ENCODE measurements around the gene RIOK2. TPM values are rescaled to one million over a fixed set of nuclear protein-coding genes. Genes with fewer than 3 reads are reported as not detected.

The RIOK2 gene
- total RNA-seq, 4 donors from 2014 or later: 7.4 to 19.5 (median 15.3) TPM

DNA sequence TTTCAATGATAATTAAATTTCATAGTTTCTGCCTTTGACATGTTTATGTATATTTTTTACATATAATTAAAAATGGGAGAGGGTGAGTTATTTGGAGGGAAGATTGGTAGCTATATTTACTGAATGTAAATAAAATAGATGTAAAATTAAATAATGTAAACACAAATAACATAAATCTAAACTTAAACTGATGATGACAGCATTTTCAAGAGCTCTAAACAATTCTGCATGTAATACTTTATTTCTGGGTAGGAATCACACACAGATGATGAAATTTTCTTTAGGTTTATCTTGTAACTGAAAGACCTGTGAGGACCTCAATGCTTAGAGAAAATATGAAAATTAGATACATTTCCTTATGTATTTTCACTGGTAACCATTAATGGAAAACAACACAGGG lies 42.2 kb upstream of the RIOK2 start:
- Histone ChIP-seq H3K4me3 (no peak overlapping the region), H3K4me1 (no peaks in the 10 kb centered on the region), H3K9me3 (no peaks in the 10 kb centered on the region), H3K36me3 (no peaks in the 10 kb centered on the region), H3K27me3 (no peaks in the 10 kb centered on the region), H3K27ac (no peak overlapping the region)
- TF ChIP-seq, protein P1, sequence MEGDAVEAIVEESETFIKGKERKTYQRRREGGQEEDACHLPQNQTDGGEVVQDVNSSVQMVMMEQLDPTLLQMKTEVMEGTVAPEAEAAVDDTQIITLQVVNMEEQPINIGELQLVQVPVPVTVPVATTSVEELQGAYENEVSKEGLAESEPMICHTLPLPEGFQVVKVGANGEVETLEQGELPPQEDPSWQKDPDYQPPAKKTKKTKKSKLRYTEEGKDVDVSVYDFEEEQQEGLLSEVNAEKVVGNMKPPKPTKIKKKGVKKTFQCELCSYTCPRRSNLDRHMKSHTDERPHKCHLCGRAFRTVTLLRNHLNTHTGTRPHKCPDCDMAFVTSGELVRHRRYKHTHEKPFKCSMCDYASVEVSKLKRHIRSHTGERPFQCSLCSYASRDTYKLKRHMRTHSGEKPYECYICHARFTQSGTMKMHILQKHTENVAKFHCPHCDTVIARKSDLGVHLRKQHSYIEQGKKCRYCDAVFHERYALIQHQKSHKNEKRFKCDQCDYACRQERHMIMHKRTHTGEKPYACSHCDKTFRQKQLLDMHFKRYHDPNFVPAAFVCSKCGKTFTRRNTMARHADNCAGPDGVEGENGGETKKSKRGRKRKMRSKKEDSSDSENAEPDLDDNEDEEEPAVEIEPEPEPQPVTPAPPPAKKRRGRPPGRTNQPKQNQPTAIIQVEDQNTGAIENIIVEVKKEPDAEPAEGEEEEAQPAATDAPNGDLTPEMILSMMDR (IDR thresholded peaks at IDR 0.05): no peak
- TF ChIP-seq POLR2A (IDR thresholded peaks at IDR 0.05): no peak
- DNase-seq: no peak
- intact Hi-C loops (cut with DNase I): no loop called here

DNA sequence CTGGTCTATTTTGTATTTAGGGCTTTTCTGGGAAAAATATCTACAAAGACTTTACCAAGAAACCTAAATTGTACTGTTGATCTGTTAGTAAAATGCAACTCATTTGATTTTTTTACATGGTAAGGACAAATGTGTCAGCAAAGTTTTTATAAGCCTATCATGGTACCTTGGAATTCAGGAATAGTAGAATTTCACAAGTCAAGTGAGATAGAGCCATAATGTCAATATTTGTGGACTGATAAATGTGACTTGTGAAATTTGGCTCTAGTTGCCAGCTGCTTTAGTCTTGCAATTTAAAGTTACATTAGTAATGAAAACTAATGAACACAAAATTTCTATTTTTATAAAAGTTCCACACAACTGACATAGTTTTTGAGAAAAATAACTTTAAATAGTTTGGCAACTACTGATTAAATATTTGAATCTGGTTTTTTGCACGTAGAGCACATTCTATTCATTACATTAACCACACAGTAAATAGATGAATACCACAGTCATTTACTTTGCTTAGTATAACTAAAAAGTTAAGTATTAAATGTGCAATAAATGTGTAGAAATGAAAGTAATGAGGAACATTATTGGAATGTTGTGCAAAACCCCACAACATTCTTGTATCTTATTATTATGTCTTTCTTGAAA lies 41.2 kb upstream of the RIOK2 start:
- Histone ChIP-seq H3K27ac (no peak overlapping the region), H3K4me3 (no peak overlapping the region), H3K36me3 (no peaks in the 10 kb centered on the region), H3K27me3 (no peaks in the 10 kb centered on the region), H3K9me3 (no peaks in the 10 kb centered on the region), H3K4me1 (no peaks in the 10 kb centered on the region)
- TF ChIP-seq POLR2A (IDR thresholded peaks at IDR 0.05): no peak
- TF ChIP-seq, protein P1 (IDR thresholded peaks at IDR 0.05): no peak
- WGBS, 2 donors: 45 to 59% methylated on average over 1 of the region's 1 CpG
- intact Hi-C loops (cut with DNase I): no loop called here
- no peak for DNase-seq

DNA sequence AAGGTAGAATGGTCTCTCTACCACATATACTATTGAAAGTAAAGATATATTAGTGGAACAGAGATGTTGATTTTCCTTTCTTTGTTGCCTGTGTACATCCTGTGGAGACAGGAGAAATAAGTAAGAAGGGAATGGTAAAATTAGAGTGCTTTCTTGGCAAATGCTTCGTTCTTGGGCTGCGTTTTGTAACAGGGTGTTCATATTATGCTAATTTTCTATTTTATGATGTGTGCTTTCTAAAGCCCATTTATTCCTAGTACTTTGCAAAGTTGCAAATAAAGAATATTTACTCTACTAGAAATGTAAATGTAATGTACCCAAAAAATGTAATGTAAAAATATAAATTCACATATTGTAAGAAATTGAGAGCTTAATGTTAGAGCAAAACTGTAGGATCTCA lies 40.5 kb upstream of the RIOK2 start:
- no peak for DNase-seq
- TF ChIP-seq, protein P1 (IDR thresholded peaks at IDR 0.05): no peak
- TF ChIP-seq POLR2A (IDR thresholded peaks at IDR 0.05): no peak
- Histone ChIP-seq H3K9me3 (no peaks in the 10 kb centered on the region), H3K4me3 (no peak overlapping the region), H3K36me3 (no peaks in the 10 kb centered on the region), H3K4me1 (no peaks in the 10 kb centered on the region), H3K27me3 (no peaks in the 10 kb centered on the region), H3K27ac (no peak overlapping the region)
- intact Hi-C loops (cut with DNase I): no loop called here
- WGBS, 2 donors: 88 to 94% methylated on average over 2 of the region's 2 CpGs

DNA sequence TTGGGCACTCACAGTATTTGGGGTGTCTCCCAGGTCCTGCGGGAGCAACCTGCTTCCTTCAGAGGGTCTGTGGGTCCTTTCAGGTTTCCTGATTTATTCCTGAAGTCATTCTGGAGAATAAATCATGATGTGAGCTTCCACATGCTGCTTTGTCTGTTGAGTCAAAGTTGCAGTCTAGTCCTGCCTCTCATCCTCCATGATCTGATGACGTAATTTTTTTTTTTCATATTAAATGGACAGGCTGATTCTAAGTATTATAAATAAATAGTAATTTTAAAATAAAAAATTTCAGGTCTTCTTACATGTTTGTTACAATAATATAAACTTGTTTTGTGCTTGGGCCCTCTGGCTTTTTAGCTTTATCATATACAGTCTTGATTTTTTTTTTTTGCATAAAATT lies 26.3 kb upstream of the RIOK2 start:
- peaks cover 0 to 14% (median 9%) of the 10 kb centered on the region in 3 donors for H3K9me3 ChIP-seq
- 92 to 93% methylated on average over 2 of the region's 2 CpGs for whole genome bisulfite sequencing, 2 donors
- TF ChIP-seq, protein P1 (IDR thresholded peaks at IDR 0.05): no peak
- no peak for TF ChIP-seq POLR2A (IDR thresholded peaks at IDR 0.05)
- H3K4me1 ChIP-seq: no peaks in the 10 kb centered on the region
- H3K4me3 ChIP-seq: no peak overlapping the region
- no peak for DNase-seq
- intact Hi-C loops (cut with DNase I): no loop called here
- no peaks in the 10 kb centered on the region for H3K27me3 ChIP-seq
- no peak overlapping the region for H3K27ac ChIP-seq
- no peaks in the 10 kb centered on the region for H3K36me3 ChIP-seq

- Histone ChIP-seq H3K27ac (no peak overlapping the region), H3K9me3 (peaks cover 0 to 13% (median 7%) of the 10 kb centered on the region in 3 donors), H3K27me3 (no peaks in the 10 kb centered on the region), H3K4me1 (no peaks in the 10 kb centered on the region), H3K36me3 (no peaks in the 10 kb centered on the region), H3K4me3 (no peak overlapping the region)
- intact Hi-C loops (cut with DNase I): no loop called here
- DNase-seq: no peak
- TF ChIP-seq, protein P1 (IDR thresholded peaks at IDR 0.05): no peak
- TF ChIP-seq POLR2A (IDR thresholded peaks at IDR 0.05): no peak
- WGBS, 2 donors: 51 to 100% methylated on average over 1 to 2 of the region's 2 CpGs
Observed at GRCh38 chr5:97208714-97209113, 25.7 kb upstream of the RIOK2 start.

Measured in esophagus squamous epithelium (tissue), 5 donors.